Lung (tissue), 12 donors: ENCODE results near the gene OXCT1. TPM values are rescaled to one million over a fixed set of nuclear protein-coding genes. Genes with fewer than 3 reads are reported as not detected.

Experiments used
- ATAC-seq: fragments of 200-7000 bp; cut with Tn5 transposase; one replicate; pipeline ENCODE4 v1.9.1; 2020; ENCODE audit warnings: moderate number of reproducible peaks; ENCODE audit not compliant: insufficient read depth, low FRiP score
- DNase-seq, 3 donors: peaks; one replicate each; pipeline ENCODE4 v3.0.0-alpha.2; 2013 to 2017
- H3K27ac ChIP-seq, 2 donors: one replicate each; pipeline ENCODE4 v1.5.1; 2013; ENCODE audit warnings: mild to moderate bottlenecking in 2 of 2, moderate library complexity in 2 of 2, control low read depth in 1 of 2, inconsistent platforms in 1 of 2, low read depth in 1 of 2, low read length in 1 of 2
- H3K27me3 ChIP-seq, 3 donors: one replicate each; pipeline ENCODE4 v1.5.1; 2013; ENCODE audit warnings: low read length in 2 of 3; ENCODE audit not compliant: control insufficient read depth in 3 of 3, insufficient read depth in 3 of 3
- H3K36me3 ChIP-seq, 4 donors: one replicate each; pipeline ENCODE4 v1.5.1; 2013; ENCODE audit warnings: low read length in 4 of 4, mild to moderate bottlenecking in 1 of 4, moderate library complexity in 1 of 4; ENCODE audit not compliant: control insufficient read depth in 4 of 4, insufficient read depth in 4 of 4
- H3K4me1 ChIP-seq, 5 donors: one replicate each; pipeline ENCODE4 v1.5.1; 2013; ENCODE audit warnings: low read length in 5 of 5, mild to moderate bottlenecking in 2 of 5, moderate library complexity in 1 of 5; ENCODE audit not compliant: control insufficient read depth in 5 of 5, insufficient read depth in 5 of 5
- H3K4me3 ChIP-seq: one replicate; pipeline ENCODE4 v1.5.1; 2013; ENCODE audit warnings: mild to moderate bottlenecking, control low read depth, moderate library complexity
- H3K9ac ChIP-seq, 2 donors: one replicate each; pipeline ENCODE4 v1.5.1; 2013; ENCODE audit warnings: low read length in 2 of 2, control low read depth in 1 of 2; ENCODE audit not compliant: insufficient read depth in 1 of 2
- H3K9me3 ChIP-seq, 4 donors: one replicate each; pipeline ENCODE4 v1.5.1; 2013; ENCODE audit warnings: low read length in 3 of 4, mild to moderate bottlenecking in 1 of 4, moderate library complexity in 1 of 4; ENCODE audit not compliant: control insufficient read depth in 4 of 4, insufficient read depth in 3 of 4
- WGBS, 2 donors: extraction: QIAGEN DNeasy Blood & Tissue Kit; methylation state at CpG; one replicate each; pipeline ENCODE4 v1.1.7; 2013; 5-methylcytosine and 5-hydroxymethylcytosine counted together
- polyA plus RNA-seq, 2 donors: library from polyadenylated mRNA; stranded (reverse); fragments of 200-250 nt; gene quantifications; one replicate each; pipeline ENCODE4 v1.2.1, GENCODE V29; 2013
- total RNA-seq, 2 donors: library from RNA; depleted of rRNA in 1 of 2; stranded (reverse); fragments of >200 nt in 1 of 2; gene quantifications; one replicate each; pipeline ENCODE4 v1.2.1, GENCODE V29; 2014 to 2021
- TF ChIP-seq, protein P1 (sequence below): IDR thresholded peaks from 2 replicates; pipeline ENCODE4 v1.5.1; 2012; ENCODE audit warnings: mild to moderate bottlenecking; ENCODE audit errors: control extremely low read depth, extremely low read depth
- donor health status: control.
- donor health status: control.
- donor health status: Bipolar disorder and iron deficiency.
- donor health status: healthy.
- donor health status: DM: yes; HTN: yes; CAD: no.

Gene OXCT1
- total and polyA plus RNA-seq, 4 donors, result 6.7 to 17.3 (median 12.7) TPM

DNA sequence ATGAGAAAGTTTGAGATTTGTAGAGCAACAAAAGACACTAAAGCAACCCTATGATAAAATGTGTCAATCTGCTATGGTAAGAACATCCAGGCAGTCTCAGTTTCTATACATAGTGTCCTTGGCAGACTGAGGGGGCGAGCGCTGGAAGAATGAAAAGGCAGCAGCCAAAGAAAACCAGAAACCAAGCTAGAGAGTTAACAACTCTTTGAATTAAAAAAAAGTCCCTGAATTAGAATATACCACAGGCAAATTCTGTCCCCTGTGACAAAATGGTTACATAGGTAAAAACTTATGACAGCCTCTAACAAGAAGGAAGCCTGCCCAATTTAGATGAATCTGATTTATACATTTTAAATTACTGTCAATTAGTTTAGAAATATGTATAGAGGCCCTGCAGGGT is 106.7 kb downstream of the OXCT1 start:
- no peaks in the 10 kb centered on the region for H3K27me3 ChIP-seq
- H3K36me3 ChIP-seq, result peaks cover 0 to 10% (median 0%) of the 10 kb centered on the region in 4 donors
- 95% methylated on average over 2 of the region's 2 CpGs for WGBS, 2 donors
- no peaks in the 10 kb centered on the region for H3K9me3 ChIP-seq
- H3K9ac ChIP-seq, result no peak overlapping the region
- no peak for DNase-seq
- H3K4me1 ChIP-seq, result peaks cover 2 to 14% (median 6%) of the 10 kb centered on the region in 5 donors
- no peak for ATAC-seq
- H3K27ac ChIP-seq, result no peak overlapping the region
- TF ChIP-seq, protein P1, sequence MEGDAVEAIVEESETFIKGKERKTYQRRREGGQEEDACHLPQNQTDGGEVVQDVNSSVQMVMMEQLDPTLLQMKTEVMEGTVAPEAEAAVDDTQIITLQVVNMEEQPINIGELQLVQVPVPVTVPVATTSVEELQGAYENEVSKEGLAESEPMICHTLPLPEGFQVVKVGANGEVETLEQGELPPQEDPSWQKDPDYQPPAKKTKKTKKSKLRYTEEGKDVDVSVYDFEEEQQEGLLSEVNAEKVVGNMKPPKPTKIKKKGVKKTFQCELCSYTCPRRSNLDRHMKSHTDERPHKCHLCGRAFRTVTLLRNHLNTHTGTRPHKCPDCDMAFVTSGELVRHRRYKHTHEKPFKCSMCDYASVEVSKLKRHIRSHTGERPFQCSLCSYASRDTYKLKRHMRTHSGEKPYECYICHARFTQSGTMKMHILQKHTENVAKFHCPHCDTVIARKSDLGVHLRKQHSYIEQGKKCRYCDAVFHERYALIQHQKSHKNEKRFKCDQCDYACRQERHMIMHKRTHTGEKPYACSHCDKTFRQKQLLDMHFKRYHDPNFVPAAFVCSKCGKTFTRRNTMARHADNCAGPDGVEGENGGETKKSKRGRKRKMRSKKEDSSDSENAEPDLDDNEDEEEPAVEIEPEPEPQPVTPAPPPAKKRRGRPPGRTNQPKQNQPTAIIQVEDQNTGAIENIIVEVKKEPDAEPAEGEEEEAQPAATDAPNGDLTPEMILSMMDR, result no peak
- no peak overlapping the region for H3K4me3 ChIP-seq

DNA sequence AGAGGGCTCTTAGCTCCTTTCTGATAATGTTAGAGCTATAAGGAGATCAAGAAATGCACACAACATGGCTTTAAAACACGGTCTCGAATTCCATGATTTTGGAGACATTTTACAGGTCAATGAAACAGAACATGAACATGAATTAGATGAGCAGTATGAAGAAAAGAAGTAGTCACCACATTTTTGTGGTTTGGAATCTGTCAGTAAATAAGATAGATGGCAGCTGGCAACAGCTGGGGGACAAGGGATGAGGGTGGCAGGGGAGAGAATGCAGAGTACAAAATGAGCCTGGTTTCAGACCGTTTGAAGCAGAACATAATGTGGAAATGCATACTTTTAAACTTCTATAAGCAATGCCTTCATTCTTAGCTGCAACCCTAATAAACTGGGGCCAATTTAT is 107.1 kb downstream of the OXCT1 start:
- DNase-seq (no peak), ATAC-seq (no peak)
- Histone ChIP-seq H3K27me3 (no peaks in the 10 kb centered on the region), H3K9me3 (no peaks in the 10 kb centered on the region), H3K4me3 (no peak overlapping the region), H3K4me1 (peaks cover 2 to 14% (median 6%) of the 10 kb centered on the region in 5 donors), H3K9ac (no peak overlapping the region), H3K27ac (no peak overlapping the region), H3K36me3 (peaks cover 0 to 12% (median under 1%) of the 10 kb centered on the region in 4 donors)
- TF ChIP-seq, protein P1, result no peak
- 52 to 54% methylated on average over 3 of the region's 3 CpGs for WGBS, 2 donors

DNA sequence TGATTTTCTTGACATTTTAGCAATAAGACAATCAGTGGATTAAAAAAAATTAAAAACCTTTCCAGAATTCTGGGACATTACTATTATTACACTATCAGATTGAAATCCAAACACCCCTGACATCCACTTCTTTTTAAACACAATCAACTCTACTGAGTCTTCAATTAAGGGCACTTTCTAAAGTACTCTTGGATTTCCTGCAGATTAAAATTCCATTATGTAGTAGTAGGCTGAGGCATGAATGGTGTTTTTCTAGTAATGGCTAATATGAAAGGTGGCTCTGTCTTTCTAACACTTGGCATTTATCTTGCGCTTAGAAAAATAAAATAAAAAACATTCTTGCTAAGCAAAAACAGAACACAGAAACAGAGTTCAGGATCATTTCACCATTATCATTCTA is 107.8 kb downstream of the OXCT1 start:
- Histone ChIP-seq H3K9ac (no peak overlapping the region), H3K36me3 (peaks cover 0 to 16% (median under 1%) of the 10 kb centered on the region in 4 donors), H3K9me3 (no peaks in the 10 kb centered on the region), H3K27me3 (no peaks in the 10 kb centered on the region), H3K4me3 (no peak overlapping the region), H3K4me1 (peaks cover 2 to 14% (median 6%) of the 10 kb centered on the region in 5 donors), H3K27ac (no peak overlapping the region)
- 94% methylated on average over 1 of the region's 1 CpG for WGBS, 2 donors
- peak in 2 of 3 donors; percentile 26 to 42 for DNase-seq
- no peak for ATAC-seq
- TF ChIP-seq, protein P1, result no peak

DNA sequence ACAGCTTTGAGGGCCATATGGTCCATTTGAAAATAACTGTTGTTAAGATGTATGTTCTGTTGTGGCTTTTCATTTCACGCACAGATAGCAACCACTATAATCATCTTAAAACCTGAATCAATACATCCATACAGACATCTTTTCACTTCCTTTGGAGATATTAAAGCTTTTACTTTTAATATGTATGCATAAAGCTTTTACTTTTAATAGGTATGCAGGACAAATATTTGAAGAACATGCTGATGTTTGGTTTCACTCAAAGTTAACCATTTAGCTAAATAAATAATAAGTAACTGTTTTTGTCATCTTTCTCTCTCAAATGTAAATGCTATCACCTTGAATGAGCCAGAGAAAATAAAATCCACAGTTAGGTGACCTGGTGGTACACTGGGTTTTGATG is 108.6 kb downstream of the OXCT1 start:
- peaks cover 0 to 22% (median under 1%) of the 10 kb centered on the region in 4 donors for H3K36me3 ChIP-seq
- H3K27me3 ChIP-seq, result no peaks in the 10 kb centered on the region
- H3K27ac ChIP-seq, result no peak overlapping the region
- TF ChIP-seq, protein P1, result no peak
- H3K4me3 ChIP-seq, result no peak overlapping the region
- H3K9me3 ChIP-seq, result no peaks in the 10 kb centered on the region
- H3K4me1 ChIP-seq, result peaks cover 2 to 15% (median 6%) of the 10 kb centered on the region in 5 donors
- ATAC-seq, result no peak
- 91 to 97% methylated on average over 1 of the region's 1 CpG for WGBS, 2 donors
- DNase-seq, result no peak
- no peak overlapping the region for H3K9ac ChIP-seq
